GM21786 (cell line): ENCODE measurements around the gene ZBTB2.
"Not testable (repeated sequence)": the region's sequence is repeated elsewhere in the genome, so short reads cannot be mapped to it uniquely, and the experiment has no call there.

Experiments
- ATAC-seq: cut with Tn5 transposase; IDR thresholded peaks from one replicate; pipeline ENCODE4 v1.9.1; 2021; ENCODE audit not compliant: unreplicated experiment

Gene ZBTB2

DNA sequence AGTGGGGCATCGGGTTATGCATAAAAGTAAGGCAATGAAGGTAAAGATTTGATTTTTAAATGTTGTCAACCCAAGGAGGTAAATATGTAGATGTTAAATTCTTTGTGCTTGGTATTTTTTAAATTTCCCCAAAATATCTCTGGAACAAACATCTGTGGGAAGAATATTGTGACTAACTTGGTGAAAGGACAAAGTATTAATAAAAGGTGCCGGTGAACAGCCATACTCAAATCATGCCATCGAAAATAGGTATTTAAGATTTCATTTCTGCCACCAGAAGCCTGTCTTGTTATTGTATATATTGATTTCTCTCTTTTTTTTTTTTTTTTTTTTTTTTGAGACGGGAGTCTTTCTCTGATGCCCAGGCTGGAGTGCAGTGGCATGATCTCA is 12.6 kb upstream of the ZBTB2 start:
- ATAC-seq, result no peak

DNA sequence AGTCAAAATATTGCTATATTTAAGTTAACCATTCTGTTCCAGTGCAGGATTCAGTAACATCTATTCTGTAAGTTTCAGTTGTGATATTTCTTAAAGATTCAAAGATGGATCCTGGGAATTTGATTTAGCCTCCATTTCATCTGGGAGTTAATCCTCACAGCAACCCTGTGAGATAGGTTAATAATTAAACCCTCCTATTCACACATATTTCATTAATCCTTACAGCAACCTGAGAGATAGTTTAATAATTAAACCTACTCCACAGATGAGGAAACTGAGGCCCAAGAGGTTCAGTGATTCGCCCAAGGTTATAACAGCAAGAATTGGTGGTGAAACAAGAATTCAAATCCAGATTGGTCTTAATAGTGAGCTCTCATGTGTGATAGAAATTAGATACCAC is 10.9 kb upstream of the ZBTB2 start:
- no peak for ATAC-seq

DNA sequence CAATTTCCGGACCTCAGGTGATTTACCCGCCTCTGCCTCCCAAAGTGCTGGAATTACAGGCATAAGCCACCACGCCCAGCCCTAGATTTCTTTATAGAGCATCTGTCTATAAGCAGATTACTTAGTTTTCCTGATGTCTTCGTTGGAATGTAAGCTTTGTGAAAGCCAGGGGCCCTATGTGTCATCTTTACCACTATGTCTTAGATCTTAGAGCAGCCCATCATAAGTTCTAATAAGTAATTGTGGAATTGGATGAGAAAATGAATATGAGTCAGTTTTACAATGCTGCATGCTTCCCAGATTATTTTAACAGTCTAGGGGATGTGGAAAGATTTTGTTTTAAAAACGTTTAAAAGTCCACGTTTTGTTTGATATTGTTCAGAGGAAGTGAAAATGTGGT is 9.1 kb upstream of the ZBTB2 start:
- ATAC-seq, result no peak

DNA sequence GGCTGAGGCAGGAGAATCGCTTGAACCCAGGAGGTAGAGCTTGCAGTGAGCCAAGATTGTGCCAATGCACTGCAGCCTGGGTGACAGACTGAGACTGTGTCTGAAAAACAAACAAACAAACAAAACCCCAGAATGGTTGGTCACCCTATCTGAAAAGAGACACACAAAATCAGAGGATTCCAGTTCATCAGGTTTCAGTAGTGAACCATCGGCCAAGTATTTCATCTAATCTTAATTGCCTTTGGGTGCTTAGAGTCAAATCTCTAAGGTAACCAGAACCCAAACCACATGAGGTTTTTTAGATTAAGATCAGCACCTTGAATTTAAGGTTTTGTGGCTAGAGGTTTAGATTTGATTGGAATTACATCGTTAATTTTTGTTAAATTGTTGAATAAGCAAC is 8.3 kb upstream of the ZBTB2 start:
- no peak for ATAC-seq

DNA sequence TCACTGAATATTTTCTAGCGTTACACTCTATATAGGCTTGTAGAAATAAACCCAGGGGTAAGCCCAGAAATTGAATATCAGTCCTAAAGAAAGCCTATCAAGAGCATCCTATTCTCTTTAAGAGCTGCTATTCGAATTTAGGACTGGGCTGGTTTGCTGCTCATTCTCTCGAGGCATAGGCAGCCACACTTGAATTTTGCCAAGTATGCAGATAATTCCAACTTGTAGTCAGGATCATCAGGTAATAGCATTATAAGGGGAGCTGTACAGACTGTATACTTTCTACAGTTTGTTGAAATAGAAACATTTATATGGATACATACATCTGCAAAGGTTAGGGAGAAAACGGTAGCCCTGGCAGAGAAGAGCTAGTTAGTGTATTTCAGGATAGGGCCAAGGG is 2.1 kb upstream of the ZBTB2 start:
- no peak for ATAC-seq

DNA sequence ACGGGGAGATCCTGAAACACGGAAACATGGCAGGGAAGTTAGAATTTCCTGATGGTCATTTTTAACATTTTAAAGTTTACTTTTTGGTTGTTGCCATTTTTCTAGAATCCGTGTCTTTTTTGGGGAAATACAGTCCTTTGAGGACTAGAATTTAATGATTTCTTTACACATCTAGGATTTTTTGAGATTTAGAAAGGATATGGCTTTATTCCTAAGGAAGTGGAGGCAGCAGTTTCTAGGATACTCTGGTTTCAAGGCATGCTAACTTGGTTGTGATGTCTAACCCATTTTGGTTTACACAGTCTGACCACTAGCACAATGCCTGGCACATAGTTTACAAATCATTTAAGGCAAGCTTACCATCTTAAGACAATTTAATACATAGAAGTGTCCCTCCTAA is 1.1 kb upstream of the ZBTB2 start:
- no peak for ATAC-seq

DNA sequence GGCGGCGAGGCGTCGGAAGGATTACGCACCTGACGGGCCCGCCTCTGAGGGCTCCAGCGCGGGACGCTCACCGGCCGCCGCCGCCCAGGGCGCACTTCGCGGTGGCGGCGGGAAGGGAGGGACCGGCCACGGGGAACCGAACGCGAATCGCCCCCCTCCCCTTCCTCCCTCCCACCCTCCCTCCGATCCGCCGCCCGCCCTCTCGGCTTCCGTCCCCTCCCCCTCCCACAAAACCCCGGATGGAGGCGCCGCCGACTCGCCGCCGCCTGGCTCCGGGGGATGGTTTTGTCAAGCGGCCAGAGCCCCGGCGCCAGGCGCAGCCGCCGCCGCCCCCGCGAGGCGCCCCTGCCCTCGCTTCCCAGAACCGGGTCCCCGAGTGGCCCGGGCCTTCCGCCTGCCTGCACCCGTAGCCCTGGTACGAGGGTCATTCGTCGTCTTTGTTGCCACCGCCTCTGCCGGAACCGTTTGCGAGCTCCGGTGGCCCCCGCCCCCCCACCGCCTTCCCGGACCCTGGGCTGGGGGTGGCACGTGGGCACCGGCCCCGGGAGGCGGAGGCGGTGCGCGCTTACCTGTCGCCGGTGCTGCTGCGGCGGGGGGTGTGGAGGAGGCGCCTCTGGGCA is 398 bp downstream of the ZBTB2 start:
- peak; percentile 2 for ATAC-seq

DNA sequence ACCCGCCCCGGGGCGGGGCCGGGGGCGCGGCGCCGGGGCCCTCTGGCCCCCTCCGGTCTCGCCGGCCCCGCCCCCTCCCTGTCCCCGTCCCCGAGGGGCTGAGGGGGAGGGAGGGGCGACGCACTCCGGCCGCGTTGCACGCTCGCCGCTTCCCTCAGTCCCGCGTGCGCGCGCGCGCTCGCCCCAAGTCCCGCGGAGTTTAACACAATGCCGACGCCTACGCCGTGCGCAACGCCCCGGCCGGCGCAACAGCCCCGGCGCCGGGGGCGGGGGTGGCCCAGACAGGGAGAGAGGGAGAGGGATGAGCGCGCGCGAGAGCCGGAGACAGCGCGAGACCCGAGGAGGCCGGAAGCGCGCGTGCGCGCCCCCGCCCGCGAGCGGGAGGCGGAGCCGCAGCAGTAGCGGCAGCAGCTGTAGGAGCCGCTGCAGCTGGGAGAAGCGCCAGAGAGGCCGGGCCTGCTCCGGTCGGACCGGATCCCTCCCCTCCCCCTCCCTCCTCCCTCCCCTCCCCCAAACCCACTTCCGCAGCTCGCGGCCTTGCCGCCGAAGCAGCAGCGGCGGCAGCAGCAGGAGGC is 996 bp downstream of the ZBTB2 start:
- ATAC-seq, result peak; percentile 74

DNA sequence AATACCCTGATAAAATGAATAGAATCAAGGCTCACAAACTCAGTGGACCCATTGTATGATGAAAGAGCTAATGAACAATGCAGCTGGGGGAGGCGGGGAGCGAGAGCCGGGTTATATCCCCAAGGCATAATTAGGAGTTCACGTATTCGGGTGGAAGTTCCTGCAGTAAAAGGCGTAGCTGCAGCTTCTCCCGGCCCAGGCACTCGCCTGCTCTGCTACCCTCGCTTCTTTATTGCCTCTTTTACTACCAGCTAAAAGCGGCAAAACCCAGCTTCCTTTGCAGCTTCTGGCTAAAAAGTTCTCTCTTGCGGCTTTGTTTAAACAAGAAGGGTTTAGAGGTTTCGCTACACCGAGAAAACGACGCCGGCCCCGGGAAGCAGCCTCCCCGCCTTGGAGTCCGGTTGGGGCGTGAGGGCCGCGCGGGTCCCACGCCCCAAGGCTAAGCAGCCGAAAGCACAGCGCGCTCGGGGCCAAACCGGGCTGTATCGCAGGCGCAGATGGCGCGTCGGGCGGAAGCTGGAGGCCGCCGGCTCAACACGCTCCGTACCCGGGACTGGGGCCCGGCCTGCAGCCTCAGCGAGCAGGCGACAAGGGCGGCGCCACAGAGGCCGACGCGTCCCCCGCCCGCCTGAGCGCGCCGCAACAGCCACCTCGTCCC is 1.6 kb downstream of the ZBTB2 start:
- ATAC-seq, result peak; percentile 49

DNA sequence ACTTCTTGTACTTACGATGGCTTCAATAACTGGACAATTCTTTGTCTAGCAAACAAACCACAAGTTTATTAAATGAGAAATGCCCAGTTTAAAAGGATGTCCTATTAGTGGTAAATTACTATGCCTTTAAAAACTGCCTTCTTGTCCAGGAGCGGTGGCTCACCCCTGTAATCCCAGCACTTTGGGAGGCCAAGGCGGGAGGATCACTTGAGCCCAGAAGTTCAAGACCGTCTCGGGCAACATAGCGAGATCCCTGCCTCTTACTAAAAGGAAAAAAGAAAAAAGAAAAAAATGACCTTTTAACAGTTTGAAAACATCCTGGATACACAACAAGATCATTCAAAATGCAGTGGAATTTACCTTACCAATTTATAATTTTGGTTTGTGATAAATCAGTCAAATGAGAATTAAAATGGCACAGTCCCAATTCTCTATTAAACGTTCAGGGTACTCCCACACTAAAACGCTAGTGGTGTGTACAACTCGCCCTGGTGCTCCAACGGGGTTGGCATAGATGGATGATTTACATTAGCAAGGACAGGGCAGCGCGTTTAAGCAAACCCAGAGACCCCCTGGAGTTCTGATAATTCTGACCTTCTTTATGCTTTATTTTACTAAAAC is 2.3 kb downstream of the ZBTB2 start:
- no peak for ATAC-seq

DNA sequence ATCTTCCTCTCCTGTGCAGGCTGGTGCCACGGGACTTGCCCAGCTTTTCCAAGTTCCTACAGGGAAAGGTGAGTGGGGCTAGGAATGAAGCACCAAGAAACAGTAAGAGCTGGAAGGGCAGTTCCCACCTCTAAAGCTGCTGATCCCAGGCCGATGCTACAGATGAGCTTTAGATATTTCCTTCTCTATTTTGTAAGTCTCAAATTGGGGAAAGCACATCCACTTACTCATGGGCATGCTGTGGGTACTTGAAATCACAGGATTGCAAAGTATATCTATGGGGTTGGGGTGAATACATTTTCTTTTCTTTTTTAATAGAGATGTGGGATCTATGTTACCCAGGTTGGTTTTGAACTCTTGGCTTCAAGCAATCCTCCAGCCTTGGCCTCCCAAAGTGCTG is 3.1 kb downstream of the ZBTB2 start:
- no peak for ATAC-seq

DNA sequence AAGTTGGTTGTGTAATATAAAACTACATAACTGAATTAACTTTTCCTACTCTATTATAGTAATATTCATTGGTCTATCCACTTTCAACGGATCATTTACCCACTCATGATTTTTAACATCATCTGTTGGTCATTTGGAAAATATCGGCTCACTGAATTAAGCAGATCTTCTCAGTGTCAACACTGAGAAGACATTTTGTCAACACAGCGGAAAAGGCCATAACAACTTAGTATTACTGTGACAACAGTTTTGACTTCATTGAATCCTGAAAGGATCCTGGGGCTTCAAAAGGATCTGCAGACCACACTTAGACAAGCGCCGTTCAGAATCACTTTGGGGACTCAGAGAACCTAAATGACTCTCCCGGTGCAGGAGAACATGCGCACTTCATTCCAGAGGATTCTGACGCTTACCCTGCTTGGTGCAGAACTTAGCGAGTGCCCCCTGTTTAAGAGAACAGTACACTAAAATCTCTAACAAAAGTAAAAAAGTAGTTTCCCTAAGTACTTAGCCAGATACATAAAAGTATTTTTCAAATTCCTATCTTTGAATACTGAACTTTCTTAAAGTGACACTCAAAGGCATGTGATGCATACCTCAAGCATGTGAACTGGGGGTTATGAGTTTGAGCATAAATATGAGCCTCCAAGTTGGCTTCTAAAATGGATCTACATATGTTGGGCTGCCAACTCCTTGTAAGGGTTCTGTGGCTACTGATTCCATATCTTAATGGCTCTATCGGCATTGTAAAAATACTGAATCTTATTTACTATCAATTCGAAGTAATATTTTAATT is 4.0 kb downstream of the ZBTB2 start:
- ATAC-seq, result no peak

DNA sequence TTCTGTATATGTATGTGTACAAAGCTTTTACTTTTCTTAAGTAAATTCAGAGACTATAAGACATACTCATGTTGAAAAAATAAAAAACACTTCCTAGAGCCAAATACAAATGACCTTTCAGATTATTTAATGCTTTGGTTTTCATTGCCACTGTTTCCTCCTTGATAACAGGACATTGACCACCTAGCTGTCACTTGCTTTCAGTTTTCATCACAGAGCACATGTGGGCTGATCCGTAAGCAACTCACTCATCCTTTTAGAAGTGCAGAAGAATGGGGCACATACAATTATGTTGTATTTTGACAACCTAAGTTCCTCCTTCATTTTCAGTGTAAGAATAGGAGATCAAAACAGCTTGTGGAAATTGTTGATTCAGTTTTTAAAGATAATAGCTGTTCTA is 6.2 kb downstream of the ZBTB2 start:
- no peak for ATAC-seq

DNA sequence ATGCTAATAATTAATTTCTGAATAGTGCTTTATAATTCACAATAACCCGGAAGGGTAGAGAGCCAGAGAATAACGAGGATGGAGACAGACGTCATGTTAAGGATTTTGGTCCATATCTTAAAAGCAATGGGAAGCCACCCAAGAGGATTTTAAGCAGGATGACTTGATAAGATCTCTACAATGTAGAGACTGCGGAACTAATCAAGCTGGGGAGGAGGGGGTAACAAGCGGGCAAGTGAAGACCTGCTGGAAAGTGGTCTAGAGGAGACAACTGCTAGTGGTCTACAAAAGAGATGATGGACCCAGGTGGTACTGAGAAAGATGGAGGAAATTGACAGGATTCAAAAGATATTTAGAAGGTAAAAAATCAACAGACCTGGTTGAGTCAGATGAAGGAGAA is 7.2 kb downstream of the ZBTB2 start:
- ATAC-seq, result no peak

DNA sequence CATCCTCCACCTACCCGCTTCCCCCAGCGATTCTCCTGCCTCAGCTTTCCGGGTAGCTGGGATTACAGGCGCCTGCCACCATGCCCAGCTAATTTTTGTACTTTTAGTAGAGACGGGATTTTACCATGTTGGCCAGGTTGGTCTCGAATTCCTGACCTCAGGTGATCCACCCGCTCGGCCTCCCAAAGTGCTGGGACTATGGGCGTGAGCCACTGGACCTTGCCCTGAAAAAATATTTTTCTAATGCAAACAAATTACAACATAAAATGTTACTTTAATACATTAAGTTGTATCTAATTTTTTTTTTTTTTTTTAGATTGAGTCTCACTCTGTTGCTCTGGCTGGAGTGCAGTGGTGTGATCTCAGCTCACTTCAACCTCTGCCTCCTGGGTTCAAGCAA is 8.7 kb downstream of the ZBTB2 start:
- ATAC-seq, result not testable (repeated sequence)

DNA sequence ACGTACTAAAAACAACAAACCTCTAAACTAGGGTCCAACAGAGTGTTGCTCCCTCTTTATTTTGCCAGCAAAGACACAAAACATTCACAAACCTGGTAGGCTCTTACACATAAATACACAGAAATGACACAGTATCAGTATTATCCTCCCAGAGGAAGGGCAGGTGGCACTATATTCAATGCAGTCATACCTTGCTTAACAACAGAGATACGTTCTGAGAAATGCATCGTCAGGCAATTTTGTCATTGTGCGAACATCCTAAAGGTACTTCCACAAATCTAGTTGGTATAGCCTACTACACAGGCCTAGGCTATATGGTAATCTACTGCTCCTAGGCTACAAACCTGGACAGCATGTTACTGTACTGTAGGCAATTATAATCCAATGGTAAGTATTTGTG is 9.6 kb downstream of the ZBTB2 start:
- ATAC-seq, result no peak

DNA sequence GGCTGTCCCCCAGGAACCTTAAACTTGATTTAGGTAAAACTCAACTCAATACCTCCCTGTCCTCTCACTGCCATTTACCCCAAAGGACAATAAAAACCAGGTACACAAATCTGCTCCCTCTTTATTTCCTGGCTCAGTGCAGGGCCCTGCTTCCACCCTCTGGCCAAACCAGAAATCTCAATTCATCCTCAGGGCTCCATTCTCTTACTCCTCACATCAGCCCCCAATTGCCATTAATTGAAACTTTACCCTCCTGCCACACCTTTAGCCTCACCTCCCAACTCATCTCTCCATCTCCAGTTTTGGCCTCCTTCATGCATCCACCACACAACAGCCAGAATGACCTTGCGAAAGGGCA is 10.5 kb downstream of the ZBTB2 start:
- ATAC-seq, result no peak

DNA sequence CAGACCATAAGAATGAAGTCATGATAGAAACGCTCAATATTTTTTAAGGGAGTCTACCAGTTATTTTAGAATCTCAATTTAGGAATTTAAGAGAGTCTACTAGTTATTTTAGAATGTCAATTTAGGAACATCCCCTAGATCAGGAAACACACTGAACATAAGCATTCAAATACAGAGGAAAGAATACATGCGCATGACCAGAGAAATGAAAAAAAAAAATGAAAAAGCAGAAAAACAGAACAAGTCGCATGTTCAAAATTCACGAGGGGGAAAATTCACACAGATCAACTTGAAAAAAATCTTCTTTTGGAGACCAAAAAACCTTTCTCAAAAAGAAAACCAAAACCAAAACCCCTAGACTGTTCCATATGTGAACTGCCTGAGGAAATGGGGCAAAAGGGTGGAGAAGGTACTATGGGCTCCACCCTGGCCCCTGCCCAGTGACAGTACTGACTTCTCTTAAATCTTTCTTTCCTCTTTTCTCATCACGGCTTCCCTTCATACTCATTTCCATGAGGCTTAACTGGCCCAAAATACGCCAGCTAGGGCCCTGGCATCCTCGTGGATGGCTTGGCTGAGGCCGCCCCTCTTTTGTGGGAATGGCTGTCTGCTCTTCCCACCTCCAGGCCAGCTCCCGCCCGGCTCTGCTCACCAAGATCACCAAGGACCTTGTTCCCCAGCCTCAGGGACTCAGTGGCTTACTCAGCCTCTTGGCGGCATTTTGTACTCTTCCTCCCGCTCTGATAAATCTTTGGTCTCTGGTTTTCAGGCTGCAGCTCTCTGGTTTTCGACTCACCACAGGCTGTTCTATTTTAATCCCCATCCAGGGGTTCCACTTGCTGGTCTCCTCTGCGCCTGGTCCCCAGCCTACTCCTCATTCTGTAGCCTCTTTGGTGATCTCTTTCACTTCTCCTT is 11.2 kb downstream of the ZBTB2 start:
- ATAC-seq, result peak; percentile 64

DNA sequence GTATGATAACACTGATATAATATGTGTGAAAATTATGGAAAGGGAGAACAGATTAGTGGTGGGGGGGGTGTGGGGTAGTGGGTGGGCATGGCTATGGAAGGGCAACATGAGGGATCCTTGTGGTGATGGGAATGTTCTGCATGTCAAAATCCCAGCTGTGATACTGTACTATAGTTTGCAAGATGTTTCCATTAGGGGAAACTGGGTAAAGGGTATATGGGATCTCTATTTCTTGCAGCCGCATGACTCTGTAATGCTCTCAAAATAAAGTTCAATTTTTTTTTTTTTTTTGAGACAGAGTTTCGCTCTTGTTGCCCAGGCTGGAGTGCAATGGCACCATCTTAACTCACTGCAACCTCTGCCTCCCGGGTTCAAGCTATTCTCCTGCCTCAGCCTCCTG is 14.3 kb downstream of the ZBTB2 start:
- ATAC-seq, result no peak

DNA sequence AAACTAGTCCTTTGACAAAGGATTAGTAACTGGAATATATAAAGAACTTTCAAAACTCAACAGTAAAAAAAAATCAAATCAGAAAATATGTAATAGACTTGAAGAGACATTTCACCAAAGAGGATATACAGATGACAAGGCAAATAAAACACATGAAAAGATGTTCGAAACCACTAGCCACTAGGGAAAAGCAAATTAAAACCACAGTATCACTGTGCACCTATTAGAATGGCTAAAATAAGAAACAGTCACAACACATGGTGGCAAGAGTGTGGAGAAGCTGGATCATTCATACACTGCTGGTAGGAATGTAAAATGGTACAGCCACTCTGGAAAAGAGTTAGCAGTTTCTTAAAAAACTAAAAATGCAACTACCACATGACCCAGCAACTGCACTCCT is 14.9 kb downstream of the ZBTB2 start:
- no peak for ATAC-seq

DNA sequence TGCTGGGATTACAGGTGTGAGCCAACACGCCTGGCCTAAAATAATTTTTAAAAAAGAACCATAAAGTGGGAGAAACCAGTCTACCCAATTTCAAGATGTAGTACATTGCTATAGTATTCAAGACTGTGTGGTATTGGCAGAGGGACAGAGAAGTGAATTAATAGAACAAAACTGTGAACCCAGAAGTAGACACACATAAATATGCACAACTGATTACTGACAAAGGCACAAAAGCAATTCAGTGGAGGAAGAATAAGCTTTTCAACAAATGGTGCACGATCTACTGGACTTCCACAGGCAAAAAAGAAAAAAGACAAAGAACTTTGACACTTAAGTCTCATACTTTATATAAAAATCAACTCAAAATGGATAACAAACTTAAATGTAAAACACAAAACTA is 15.5 kb downstream of the ZBTB2 start:
- no peak for ATAC-seq
